ENCODE measurements around the gene PRDM2. TPM values are rescaled to one million over a fixed set of nuclear protein-coding genes. Genes with fewer than 3 reads are reported as not detected.

The PRDM2 gene
- total RNA-seq, 1 donor from 2014 or later = 68.1 TPM

DNA sequence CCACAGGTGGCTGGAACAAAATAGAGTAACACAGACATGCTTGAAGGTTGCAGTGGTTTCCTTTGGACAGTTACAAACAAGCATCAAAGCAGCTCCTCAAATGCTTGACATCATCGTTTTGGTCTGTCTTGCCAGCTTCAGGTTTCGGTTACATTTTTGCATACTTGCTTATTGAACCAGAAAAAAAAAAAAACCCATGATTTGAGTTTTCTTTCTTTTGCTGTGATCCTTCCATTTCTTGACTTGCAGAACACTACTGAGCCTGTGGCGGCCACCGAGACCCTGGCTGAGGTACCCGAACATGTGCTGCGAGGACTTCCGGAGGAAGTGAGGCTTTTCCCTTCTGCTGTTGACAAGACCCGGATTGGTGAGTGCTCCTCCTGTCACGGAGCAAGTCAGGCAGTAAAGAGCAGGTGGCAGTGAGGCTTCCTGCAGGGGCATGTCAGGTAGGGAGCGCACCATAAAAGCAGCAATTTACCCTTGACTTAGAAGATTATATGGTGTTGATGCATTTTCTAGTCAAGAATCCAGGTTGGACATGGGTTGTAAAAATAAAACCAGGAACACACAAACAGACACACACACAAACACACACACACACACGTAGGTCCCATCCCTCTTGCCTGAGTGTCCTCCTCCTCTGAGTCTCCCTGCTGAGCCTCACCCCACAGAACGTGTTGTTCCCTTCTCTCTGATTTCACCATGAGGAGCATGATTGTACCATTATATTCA lies 30.9 kb downstream of the PRDM2 start:
- intact Hi-C loops (cut with DNase I) = no loop called here
- ATAC-seq (peak; percentile 71), DNase-seq (ENCODE audit: low spot score) (peak; percentile 59)

DNA sequence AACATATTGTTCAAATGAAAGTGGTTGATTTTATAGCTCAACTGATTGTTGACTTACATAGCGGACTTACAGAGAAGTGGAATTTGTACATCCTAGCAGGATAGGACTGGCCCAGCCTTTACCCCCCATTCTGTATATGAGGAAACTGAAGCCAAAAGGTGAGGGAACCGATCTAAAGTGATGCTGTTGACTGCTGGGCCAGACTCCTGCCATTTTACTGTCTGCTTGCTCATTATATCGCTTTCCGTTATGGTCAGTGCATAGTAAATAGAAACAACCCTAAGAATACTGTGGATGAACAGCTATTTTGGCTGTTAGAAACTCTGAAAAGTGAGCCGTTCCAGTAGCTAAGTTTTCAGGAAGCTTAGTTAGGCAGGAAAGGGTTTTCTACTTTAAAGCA lies 31.9 kb downstream of the PRDM2 start:
- intact Hi-C loops (cut with DNase I) = no loop called here
- DNase-seq (ENCODE audit: low spot score) = no peak
- no peak for ATAC-seq

DNA sequence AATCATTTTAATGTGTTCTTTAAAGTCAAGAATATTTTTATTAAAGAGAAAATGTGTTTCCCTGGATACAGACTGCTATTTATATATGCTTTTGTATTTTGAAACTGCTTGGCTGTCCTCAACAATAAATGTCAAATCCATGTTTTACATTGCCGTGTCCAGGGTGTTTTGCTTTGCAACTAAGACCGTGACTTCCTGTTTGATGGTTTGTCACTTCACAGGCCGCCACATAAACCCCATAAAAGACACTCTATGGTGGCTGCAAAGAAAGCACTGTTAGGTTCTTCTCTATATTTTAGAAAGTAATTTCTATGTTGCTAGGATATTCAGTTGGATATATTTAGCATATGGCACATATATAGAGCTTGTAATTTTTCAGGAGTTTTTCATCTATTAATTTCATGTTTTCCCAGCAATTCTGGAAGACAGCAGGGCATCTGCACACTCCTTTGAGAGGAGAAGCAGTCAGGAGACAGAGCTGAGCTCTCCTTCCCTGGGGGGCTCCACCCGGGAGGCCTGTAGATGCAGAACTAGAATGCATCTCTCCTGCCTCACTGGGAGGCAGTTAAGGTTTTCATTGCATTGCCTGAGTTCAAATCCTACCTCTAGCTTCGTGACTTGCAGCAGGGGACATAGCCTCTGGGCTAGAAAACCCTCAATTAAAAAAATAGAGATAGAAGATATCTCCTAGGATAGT lies 33.1 kb downstream of the PRDM2 start:
- ATAC-seq = no peak
- no peak for DNase-seq (ENCODE audit: low spot score)
- intact Hi-C loops (cut with DNase I) = no loop called here

DNA sequence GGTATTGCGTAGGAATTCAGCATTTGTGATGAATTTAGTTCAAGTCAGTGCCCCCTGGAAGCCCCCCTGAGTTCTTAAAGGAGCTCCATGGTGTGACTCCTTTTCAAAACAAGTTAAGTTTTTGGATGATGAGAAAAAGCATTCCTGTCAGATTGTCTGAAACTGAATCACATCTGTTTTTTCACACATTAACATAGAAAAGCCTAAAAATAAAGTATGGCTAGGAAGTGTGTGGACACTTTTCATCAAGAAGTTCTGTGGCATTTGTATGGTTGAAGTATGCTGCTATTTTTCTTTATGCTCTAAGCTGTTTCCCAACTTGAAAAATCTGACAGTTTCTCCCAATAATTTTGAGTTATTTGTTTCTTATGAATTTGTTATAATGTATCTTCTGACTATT lies 33.7 kb downstream of the PRDM2 start:
- intact Hi-C loops (cut with DNase I) = no loop called here
- no peak for DNase-seq (ENCODE audit: low spot score)

DNA sequence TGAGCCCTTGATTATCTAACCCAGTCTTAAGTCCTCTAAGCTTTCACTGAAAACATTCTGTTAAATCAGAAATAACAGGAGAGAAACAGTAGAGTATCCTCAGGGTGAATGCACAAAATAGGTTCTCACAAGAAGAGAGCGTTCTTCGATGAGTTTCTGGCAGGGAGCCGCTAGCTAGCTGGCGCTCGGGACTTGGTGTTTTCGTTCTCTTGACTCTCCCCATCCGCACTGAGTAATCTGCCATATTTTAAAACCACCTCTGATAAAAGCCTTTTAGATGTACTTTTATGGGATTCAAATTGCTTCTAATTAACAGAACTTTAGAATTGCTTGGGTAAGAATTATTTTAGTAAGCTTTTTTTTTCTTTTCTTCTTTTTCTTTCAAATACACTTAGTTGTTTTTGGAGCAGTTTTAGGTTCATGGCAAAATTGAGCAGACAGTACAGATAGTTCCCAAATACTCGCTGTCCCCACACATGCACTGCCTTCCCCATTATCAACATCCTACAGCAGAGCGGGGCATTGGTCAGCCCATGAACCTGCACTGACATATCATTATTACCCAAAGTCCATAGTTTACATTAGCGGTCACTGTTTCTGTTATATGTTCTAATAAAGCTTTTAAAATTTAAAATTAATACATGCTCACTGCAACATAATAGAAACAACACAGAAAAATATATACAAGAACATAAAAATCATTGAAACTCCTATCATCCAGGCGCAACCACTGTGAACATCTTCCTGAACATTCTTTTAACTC lies 35.4 kb downstream of the PRDM2 start:
- no peak for DNase-seq (ENCODE audit: low spot score)
- intact Hi-C loops (cut with DNase I) = no loop called here
- ATAC-seq = no peak

More for the DNA sequence above, 33.7 kb downstream of the PRDM2 start:
- no peak for ATAC-seq

DNA sequence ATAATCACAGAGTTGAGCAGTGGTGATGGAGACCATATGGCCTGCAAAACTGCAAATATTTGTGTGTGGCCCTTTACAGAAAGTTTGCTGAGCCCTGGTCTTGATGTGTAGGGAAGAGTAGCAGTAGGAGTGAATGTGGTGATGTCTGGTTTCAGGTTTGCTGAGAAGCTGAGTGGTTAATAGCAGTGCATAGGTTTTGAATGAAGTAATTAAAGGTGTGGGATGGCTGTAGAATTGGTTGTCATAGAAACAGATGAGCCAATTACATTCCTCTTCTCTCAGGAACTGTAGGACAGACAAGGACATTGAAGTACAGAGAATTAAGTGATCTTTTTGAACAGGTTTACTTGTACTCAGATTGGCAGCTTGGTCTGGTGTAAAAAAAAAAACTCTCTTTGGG lies 37.4 kb downstream of the PRDM2 start:
- intact Hi-C loops (cut with DNase I) = no loop called here
- ATAC-seq = no peak
- DNase-seq (ENCODE audit: low spot score) = no peak

DNA sequence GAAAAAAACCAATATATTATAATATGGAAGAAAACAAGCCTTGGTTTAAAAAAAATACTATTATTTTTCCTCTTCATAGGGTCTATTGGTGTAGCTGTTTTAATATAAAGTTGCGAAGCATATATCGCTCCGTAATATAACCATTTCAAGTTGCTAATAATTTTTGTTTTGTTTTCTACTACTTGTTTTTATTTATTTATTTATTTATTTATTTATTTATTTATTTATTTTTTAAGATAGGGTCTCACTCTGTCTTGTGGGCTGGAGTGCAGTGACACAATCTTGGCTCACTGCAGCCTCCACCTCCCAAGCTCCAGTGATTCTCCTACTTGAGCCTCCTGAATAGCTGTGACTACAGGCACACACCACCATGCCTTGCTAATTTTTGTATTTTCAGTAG lies 46.4 kb downstream of the PRDM2 start:
- intact Hi-C loops (cut with DNase I) = no loop called here
- ATAC-seq (no peak), DNase-seq (ENCODE audit: low spot score) (no peak)

DNA sequence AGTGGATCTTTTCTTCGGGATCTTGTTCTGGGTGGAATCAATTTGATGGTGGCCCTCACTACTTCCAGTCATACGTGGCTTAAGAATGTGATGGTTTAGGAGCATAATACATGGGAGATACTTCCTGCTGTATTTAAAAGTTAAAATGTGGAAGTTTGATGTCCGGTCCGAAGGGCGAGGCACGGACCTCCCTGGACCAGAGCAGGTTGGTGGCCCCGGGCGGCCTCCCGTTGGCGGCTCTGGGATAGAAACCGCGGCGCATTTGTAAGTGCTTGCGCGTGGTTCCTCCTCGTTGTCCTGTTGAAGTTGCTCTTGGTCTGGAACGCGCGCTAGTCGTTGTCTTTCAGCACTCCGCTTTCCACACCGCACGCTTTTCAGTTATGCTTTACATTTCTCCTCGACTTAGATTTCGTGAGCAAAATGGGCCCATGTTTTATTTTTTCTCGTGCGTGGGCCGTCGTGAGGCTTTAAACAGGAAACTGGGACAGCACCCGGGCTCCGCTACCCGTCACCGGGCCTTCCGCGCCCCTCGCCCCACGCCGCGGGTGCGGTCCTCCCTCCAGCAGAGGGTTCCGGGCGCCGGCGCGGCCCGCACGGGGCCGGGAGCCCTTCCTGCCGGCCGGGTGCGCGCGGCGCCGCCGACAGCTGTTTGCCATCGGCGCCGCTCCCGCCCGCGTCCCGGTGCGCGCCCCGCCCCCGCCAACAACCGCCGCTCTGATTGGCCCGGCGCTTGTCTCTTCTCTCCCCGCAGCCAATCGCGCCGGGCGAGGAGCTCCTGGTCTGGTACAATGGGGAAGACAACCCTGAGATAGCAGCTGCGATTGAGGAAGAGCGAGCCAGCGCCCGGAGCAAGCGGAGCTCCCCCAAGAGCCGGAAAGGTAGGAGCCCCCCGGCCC lies 48.9 kb downstream of the PRDM2 start:
- ATAC-seq = peak; percentile 100
- peak; percentile 98 for DNase-seq (ENCODE audit: low spot score)
- intact Hi-C loops (cut with DNase I) = no loop called here

DNA sequence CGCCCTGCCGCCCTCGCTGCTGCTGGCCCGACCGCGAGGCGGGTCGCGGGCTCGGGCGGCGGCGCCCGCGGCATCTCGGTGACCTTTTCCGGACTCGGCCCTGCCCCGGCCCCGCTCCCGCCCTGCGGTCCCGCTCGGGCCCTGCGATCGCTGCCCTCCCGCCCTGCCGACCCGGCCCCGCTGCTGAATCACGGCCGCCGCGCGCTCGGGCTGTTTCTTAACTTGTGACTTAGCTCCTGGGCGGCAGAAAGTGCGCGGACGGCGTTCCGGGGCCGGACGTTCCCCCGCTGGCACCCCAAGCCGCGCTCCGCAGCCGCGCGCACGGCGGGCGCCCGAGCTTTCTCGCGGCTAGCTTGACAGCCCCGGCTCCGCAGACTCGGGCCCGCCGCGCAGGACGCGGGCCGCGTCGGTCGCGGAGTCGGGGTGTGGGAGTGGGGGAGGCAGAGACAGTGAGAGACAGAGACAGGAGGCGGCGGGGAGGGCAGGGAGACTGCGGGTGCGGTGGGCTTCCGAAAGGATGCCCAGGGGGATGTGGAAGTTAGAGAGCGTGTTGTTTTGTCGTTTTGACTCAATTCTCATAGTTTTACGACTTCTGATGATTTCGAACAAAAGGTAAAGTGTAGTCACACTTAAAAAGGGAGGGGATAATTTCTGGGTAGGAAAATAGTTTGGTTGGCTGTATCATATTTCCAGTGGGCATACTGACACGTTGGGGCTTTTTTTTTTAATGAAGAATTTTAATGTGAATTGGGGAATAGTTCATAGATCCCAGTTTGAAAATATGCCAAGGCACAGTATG lies 49.8 kb downstream of the PRDM2 start:
- DNase-seq (ENCODE audit: low spot score) (peak; percentile 78), ATAC-seq (peak; percentile 33)
- intact Hi-C loops (cut with DNase I) = no loop called here

DNA sequence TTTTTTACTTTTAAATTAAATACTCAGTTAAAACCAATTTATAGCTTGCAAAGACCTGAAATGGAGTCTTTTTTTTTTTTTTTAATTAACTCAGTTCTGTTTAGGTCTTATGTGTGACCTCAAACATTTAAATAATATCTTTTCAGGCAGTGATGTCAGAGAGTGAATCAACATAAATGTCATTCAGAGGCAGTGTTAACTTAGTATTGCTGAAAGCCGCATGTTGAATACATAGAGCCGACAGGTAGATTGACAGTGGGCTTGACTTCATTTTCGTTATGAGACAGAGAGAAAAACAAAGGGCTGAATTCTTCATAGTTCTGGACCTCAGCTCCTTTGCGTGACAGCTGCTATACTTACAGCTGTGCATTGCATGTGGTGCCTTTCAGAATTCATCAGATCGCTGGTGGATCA lies 51.5 kb downstream of the PRDM2 start:
- intact Hi-C loops (cut with DNase I) = no loop called here
- no peak for ATAC-seq
- no peak for DNase-seq (ENCODE audit: low spot score)

DNA sequence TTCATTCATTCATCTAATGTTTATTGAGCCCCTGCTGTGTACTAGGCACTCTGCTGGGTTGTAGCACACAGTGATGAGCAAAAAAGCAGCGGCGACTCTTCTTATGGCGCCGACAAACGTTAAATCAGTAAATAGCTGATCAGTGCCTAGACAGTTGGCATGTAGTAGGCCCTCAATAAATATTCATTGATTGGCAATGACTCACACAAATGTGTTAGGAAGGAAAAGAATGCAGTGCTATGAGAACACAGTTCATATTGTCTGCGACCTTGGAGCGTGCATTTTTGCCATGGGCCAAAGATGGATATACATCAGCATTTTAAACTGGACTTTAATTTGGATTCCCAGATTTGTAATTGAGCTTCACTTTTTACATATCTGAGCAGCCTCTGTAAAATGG lies 52.0 kb downstream of the PRDM2 start:
- intact Hi-C loops (cut with DNase I) = no loop called here
- ATAC-seq (no peak), DNase-seq (ENCODE audit: low spot score) (no peak)

DNA sequence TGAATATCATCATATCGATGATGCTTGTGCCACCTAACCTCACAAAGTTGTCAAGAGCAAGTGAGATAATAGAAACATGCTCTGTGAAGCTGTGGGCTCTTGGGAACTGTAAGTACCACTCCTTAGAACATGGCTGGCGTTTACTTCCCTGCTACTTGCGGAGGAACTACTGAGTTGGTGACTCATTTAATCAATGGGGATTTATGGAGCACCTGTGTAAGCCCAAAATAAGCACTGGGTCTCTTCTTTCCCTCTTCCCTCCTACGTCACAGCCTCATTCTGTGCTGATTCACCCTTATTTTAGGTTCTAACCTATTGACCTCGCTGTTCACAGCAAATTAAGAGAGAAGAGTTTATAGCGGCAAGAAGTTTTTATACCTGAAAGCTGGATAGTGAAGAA lies 52.9 kb downstream of the PRDM2 start:
- no peak for ATAC-seq
- intact Hi-C loops (cut with DNase I) = no loop called here
- DNase-seq (ENCODE audit: low spot score) = no peak

DNA sequence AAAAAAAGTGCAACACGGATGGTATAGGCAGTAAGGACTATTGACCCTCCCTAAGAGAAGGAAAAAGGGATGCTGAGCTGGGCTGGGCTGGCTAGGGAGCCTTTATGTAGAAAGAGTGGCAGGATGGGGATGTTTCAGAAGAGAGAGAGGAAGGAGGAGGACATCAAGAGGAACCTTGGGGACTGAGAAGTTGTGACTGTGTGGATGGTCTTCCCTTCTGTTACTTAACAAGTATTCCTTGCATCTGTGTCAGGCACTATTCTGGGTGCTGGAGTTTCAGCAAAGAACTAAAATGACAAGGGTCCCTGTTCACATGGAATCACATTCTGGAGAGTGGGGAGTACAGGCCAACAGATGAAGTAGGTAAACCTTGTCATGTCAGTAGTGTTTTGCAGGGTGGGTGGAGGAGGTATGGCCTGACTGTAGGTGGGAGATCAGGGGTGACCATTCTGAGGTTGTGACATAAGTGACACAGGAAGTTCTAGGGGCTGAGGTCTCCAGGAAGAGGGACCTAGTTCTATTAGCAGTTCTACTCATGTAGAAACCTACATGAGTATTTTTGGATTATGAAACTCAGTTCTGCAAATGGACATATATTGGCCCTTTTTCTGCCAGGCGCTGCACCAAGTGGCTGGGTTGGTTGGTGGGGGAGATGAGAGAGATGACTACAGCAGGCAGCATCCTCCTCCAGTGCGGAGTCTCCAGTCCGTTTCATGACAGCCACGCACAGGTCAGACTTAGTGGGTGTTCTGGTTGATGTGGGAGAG lies 53.8 kb downstream of the PRDM2 start:
- ATAC-seq = no peak
- intact Hi-C loops (cut with DNase I) = no loop called here
- no peak for DNase-seq (ENCODE audit: low spot score)

DNA sequence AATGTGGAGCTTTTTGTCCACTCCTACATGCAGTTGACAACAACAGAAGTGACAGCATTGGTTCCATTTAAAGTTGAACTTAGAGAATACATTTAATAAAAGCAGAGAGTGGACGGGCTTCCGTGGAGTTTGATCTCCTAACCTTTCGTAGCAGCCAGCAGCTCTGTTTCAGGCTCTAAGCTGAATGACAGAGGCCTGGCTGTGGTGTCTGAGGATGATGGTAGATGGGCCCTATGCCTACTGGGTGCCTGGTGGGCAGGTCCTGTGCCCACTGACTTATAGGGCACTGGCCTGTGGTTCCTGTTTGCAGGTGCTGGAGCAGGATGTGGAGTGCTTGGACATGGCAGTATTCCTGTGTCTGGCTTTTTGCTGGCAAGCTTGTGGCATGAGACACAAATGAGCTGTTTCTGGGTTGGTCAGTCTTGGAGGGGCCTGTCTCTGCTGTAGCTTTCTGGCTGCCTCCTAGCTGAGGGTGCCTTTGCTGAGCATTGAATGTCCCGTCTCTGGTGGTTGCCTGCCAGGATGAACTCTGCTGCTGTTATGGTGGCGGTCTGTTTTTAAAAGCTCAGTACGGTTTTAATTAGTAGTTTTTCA lies 54.6 kb downstream of the PRDM2 start:
- DNase-seq (ENCODE audit: low spot score) = no peak
- intact Hi-C loops (cut with DNase I) = no loop called here
- ATAC-seq = peak; percentile 24

DNA sequence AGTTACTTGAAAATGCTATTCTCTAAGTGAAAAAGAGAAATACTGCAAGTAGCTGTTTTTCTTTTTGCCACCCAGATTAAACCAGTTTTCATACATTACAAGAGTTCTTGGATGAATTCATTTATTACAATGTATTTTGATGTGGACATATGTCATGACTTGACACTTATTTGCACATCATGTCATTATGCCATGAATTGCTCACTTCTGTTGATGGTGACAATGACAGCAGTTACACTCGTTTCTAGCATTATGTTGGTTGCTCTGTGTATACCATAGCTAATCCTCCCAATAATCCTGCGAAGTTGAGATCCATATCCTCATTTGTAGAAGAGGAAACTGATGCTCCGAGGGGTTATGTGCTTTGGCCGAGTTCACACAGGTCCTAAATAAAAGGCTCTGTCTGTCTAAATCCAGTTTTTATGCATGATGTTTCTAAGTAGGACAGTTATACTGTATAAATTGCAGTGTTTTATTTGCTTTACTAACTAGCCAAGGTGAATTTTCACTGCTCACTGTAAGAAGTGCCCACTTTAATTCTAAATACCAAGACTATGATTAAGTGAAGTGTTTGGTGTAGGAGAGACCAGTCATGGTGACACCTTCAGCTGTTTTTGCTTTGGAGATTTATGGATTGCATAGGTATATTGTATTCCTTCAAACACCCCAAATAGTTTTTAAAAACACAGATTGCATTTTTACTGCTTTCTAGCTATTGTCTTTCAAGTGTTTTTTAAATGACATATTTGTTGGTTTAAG lies 56.7 kb downstream of the PRDM2 start:
- intact Hi-C loops (cut with DNase I) = no loop called here
- no peak for ATAC-seq
- no peak for DNase-seq (ENCODE audit: low spot score)

DNA sequence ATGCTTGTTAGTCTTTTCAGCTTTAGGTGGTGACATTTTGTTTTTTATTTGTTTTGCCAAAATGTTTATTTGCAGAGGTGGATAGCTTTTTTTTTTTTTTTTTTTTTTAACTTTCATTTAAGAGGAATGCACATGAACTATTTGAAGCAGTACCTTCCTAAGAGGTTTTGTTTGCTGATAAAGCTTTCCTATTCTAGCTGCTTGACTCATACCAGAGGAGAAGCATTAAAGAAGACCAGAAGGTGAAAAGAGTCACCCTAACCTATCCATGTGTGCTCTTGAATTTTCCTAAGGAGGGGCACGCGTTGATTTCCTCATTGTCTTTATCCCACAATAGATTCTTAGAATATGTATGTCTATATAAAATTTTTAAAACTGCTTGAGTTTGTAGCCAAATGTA lies 57.7 kb downstream of the PRDM2 start:
- DNase-seq (ENCODE audit: low spot score) = no peak
- ATAC-seq = no peak
- intact Hi-C loops (cut with DNase I) = no loop called here

DNA sequence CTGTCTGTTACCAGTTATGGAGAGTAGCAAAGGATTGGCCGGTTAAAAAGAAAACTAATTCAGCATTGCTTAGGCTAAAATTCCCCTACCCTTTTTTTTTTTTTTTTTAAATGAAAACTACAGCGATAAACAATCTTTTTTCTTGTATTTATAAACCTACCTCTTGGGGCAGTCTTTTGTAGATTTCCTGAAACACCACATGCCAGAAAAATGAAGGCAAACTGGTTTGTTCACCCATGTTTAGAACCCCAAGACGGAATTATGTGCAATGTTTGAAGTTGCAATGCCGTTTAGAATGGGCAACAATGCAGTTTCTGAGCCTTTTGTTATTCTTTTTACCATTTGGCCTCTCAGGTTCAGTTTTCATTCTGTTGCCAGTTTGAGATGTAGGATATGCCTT lies 59.1 kb downstream of the PRDM2 start:
- intact Hi-C loops (cut with DNase I) = no loop called here
- DNase-seq (ENCODE audit: low spot score) (no peak), ATAC-seq (no peak)

Data from sciatic nerve (tissue), 2 donors.